Spleen (tissue), 7 donors: ENCODE results near the gene DNAJC15.

Experiments
- CTCF ChIP-seq, 11 experiments: fragments of 200-600 bp in 7 of 11; fragments of 450-650 bp in 4 of 11; sonication (generic) in 4 of 11; IDR thresholded peaks in 8 of 11; conservative IDR thresholded peaks in 3 of 11; 1 replicate in 7 of 11; 2 replicates in 4 of 11; pipeline versions ENCODE4 v1.4.0 to v1.8.0; 2016 to 2021; ENCODE audit warnings: antibody characterized with exemption in 11 of 11, inconsistent platforms in 4 of 11, mild to moderate bottlenecking in 1 of 11
- POLR2A ChIP-seq, 3 donors: fragments of 450-650 bp; IDR thresholded peaks; one replicate each; pipeline ENCODE4 v1.5.1; 2017; ENCODE audit warnings: antibody characterized with exemption in 3 of 3, mild to moderate bottlenecking in 1 of 3
- POLR2AphosphoS5 ChIP-seq, 3 donors: sonication (generic); formaldehyde crosslinking; IDR thresholded peaks; one replicate each; pipeline ENCODE4 v1.5.1; 2017; ENCODE audit warnings: antibody characterized with exemption in 3 of 3
- donor health status: DM: no; HTN: no; CAD: no; lungs with moderate emphysema.
- donor health status: DM: no; HTN: no; CAD: no.
- donor health status: DM: no; HTN: no; CAD: no.

- no peak for TF ChIP-seq CTCF (IDR thresholded peaks at IDR 0.05 in 8 of 11, conservative IDR thresholded peaks at IDR 0.05 in 3 of 11)
- no peak for TF ChIP-seq POLR2AphosphoS5 (IDR thresholded peaks at IDR 0.05)
- no peak for TF ChIP-seq POLR2A (IDR thresholded peaks at IDR 0.05)
These were observed 51.6 kb downstream of the DNAJC15 start for GRCh38 chr13:43074824-43075510.
